Mesendoderm (in vitro differentiated cells): ENCODE results near the gene PSMD5.

Experiments used
- DNase-seq: peaks from one replicate; pipeline ENCODE4 v3.0.0; 2013
- H2AK5ac ChIP-seq: 2 replicates; pipeline ENCODE4 v1.6.1; 2013; ENCODE audit warnings: low read length, inconsistent platforms
- H2BK120ac ChIP-seq: 2 replicates; pipeline ENCODE4 v1.6.1; 2013; ENCODE audit warnings: low read depth, mild to moderate bottlenecking, low read length, moderate library complexity, mixed read lengths
- H2BK15ac ChIP-seq: replicated peaks from 2 replicates; pipeline ENCODE4 v1.6.1; 2013; ENCODE audit warnings: low read depth, mild to moderate bottlenecking, moderate library complexity
- H2BK5ac ChIP-seq: 2 replicates; pipeline ENCODE4 v1.6.1; 2013; ENCODE audit warnings: low read length, inconsistent platforms
- H3K18ac ChIP-seq: 2 replicates; pipeline ENCODE4 v1.6.1; 2013; ENCODE audit warnings: mild to moderate bottlenecking, low read length, mixed read lengths
- H3K23ac ChIP-seq: one replicate; pipeline ENCODE4 v1.6.1; 2013; ENCODE audit warnings: low read length
- H3K27ac ChIP-seq: 2 replicates; pipeline ENCODE4 v1.5.1; 2013; ENCODE audit warnings: low read depth, mild to moderate bottlenecking, inconsistent platforms, low read length, moderate library complexity
- H3K27me3 ChIP-seq: 2 replicates; pipeline ENCODE4 v1.6.1; 2013; ENCODE audit warnings: low read length, control low read depth, mild to moderate bottlenecking, inconsistent platforms; ENCODE audit not compliant: insufficient read depth, poor library complexity
- H3K36me3 ChIP-seq: 2 replicates; pipeline ENCODE4 v1.6.1; 2013; ENCODE audit warnings: low read length, inconsistent platforms; ENCODE audit not compliant: control insufficient read depth, insufficient read depth
- H3K4ac ChIP-seq: one replicate; pipeline ENCODE4 v1.6.1; 2013; ENCODE audit warnings: low read depth, mild to moderate bottlenecking, low read length, moderate library complexity
- H3K4me1 ChIP-seq: 2 replicates; pipeline ENCODE4 v1.6.1; 2013; ENCODE audit warnings: low read depth, low read length, inconsistent platforms; ENCODE audit not compliant: control insufficient read depth
- H3K4me2 ChIP-seq: 2 replicates; pipeline ENCODE4 v1.6.1; 2013; ENCODE audit warnings: low read length
- H3K4me3 ChIP-seq: 2 replicates; pipeline ENCODE4 v1.5.1; 2013; ENCODE audit warnings: mild to moderate bottlenecking, low read length
- H3K56ac ChIP-seq: one replicate; pipeline ENCODE4 v1.6.1; 2013; ENCODE audit warnings: low read length
- H3K79me1 ChIP-seq: 2 replicates; pipeline ENCODE4 v1.6.1; 2013; ENCODE audit warnings: low read length, inconsistent platforms
- H3K79me2 ChIP-seq: 2 replicates; pipeline ENCODE4 v1.6.1; 2013; ENCODE audit warnings: mild to moderate bottlenecking, low read length; ENCODE audit not compliant: control insufficient read depth, insufficient read depth
- H3K9ac ChIP-seq: 2 replicates; pipeline ENCODE4 v1.6.1; 2013; ENCODE audit warnings: low read length, inconsistent platforms
- H4K5ac ChIP-seq: one replicate; pipeline ENCODE4 v1.6.1; 2013; ENCODE audit warnings: low read length
- H4K8ac ChIP-seq: one replicate; pipeline ENCODE4 v1.6.1; 2013; ENCODE audit warnings: low read depth, mild to moderate bottlenecking, control low read depth, low read length, moderate library complexity
- WGBS: extraction: QIAGEN DNeasy Blood & Tissue Kit; methylation state at CpG from one replicate; pipeline ENCODE4 v1.1.7; 2013; ENCODE audit warnings: low lambda C conversion rate, missing lambda C conversion rate; ENCODE audit not compliant: insufficient coverage; ENCODE audit errors: extremely low coverage; 5-methylcytosine and 5-hydroxymethylcytosine counted together

Gene PSMD5

GRCh38 chr9:120889606-120890271, 47.0 kb upstream of the PSMD5 start:
- no peak overlapping the region for H4K8ac ChIP-seq
- H2BK15ac ChIP-seq, result no peak overlapping the region
- H2BK5ac ChIP-seq, result no peak overlapping the region
- H3K18ac ChIP-seq, result no peak overlapping the region
- H3K9ac ChIP-seq, result no peak overlapping the region
- H3K4me1 ChIP-seq, result no peaks in the 10 kb centered on the region
- DNase-seq, result no peak
- H3K4me3 ChIP-seq, result no peak overlapping the region
- H3K4me2 ChIP-seq, result no peak overlapping the region
- H3K56ac ChIP-seq, result no peak overlapping the region
- no peaks in the 10 kb centered on the region for H3K79me1 ChIP-seq
- H4K5ac ChIP-seq, result no peak overlapping the region
- H2AK5ac ChIP-seq, result no peak overlapping the region
- H3K36me3 ChIP-seq, result no peaks in the 10 kb centered on the region
- H3K4ac ChIP-seq, result no peak overlapping the region
- no peak overlapping the region for H3K27ac ChIP-seq
- no peak overlapping the region for H3K23ac ChIP-seq
- no peaks in the 10 kb centered on the region for H3K79me2 ChIP-seq
- H3K27me3 ChIP-seq, result no peaks in the 10 kb centered on the region
- no CpG with 5 or more reads among the region's 1 CpG for WGBS
- H2BK120ac ChIP-seq, result no peak overlapping the region

GRCh38 chr9:120888626-120889025, 45.9 kb upstream of the PSMD5 start:
- no peaks in the 10 kb centered on the region for H3K27me3 ChIP-seq
- H4K5ac ChIP-seq, result no peak overlapping the region
- H3K4ac ChIP-seq, result no peak overlapping the region
- H3K79me2 ChIP-seq, result no peaks in the 10 kb centered on the region
- no peak overlapping the region for H2AK5ac ChIP-seq
- no peaks in the 10 kb centered on the region for H3K4me1 ChIP-seq
- DNase-seq, result no peak
- no peak overlapping the region for H3K18ac ChIP-seq
- no peak overlapping the region for H3K56ac ChIP-seq
- no peak overlapping the region for H3K4me2 ChIP-seq
- H2BK120ac ChIP-seq, result no peak overlapping the region
- H3K9ac ChIP-seq, result no peak overlapping the region
- H3K4me3 ChIP-seq, result no peak overlapping the region
- H4K8ac ChIP-seq, result no peak overlapping the region
- no peak overlapping the region for H2BK15ac ChIP-seq
- H3K36me3 ChIP-seq, result no peaks in the 10 kb centered on the region
- no peak overlapping the region for H3K23ac ChIP-seq
- no peaks in the 10 kb centered on the region for H3K79me1 ChIP-seq
- H3K27ac ChIP-seq, result no peak overlapping the region
- H2BK5ac ChIP-seq, result no peak overlapping the region

- H3K4me2 ChIP-seq, result no peak overlapping the region
- H3K27me3 ChIP-seq, result no peaks in the 10 kb centered on the region
- H2BK120ac ChIP-seq, result no peak overlapping the region
- no peak for DNase-seq
- H3K4me3 ChIP-seq, result no peak overlapping the region
- H3K27ac ChIP-seq, result no peak overlapping the region
- no peaks in the 10 kb centered on the region for H3K36me3 ChIP-seq
- no peak overlapping the region for H4K8ac ChIP-seq
- H3K23ac ChIP-seq, result no peak overlapping the region
- no peak overlapping the region for H2BK5ac ChIP-seq
- no peaks in the 10 kb centered on the region for H3K79me2 ChIP-seq
- no peak overlapping the region for H3K4ac ChIP-seq
- H3K18ac ChIP-seq, result no peak overlapping the region
- H3K56ac ChIP-seq, result no peak overlapping the region
- no peaks in the 10 kb centered on the region for H3K4me1 ChIP-seq
- H3K9ac ChIP-seq, result no peak overlapping the region
- H2BK15ac ChIP-seq, result no peak overlapping the region
- H2AK5ac ChIP-seq, result no peak overlapping the region
- no peaks in the 10 kb centered on the region for H3K79me1 ChIP-seq
- no CpG with 5 or more reads among the region's 8 CpGs for WGBS
- H4K5ac ChIP-seq, result no peak overlapping the region
These were observed 43.8 kb upstream of the PSMD5 start for GRCh38 chr9:120886490-120886967.

GRCh38 chr9:120885958-120886357, 43.2 kb upstream of the PSMD5 start:
- Histone ChIP-seq H3K56ac (no peak overlapping the region), H3K79me2 (no peaks in the 10 kb centered on the region), H3K4ac (no peak overlapping the region), H3K36me3 (no peaks in the 10 kb centered on the region), H3K4me1 (no peaks in the 10 kb centered on the region), H3K23ac (no peak overlapping the region), H3K27ac (no peak overlapping the region), H2BK15ac (no peak overlapping the region), H4K5ac (no peak overlapping the region), H4K8ac (no peak overlapping the region), H3K9ac (no peak overlapping the region), H2BK5ac (no peak overlapping the region), H3K18ac (no peak overlapping the region), H3K4me2 (no peak overlapping the region), H2AK5ac (no peak overlapping the region), H2BK120ac (no peak overlapping the region), H3K79me1 (no peaks in the 10 kb centered on the region), H3K27me3 (no peaks in the 10 kb centered on the region), H3K4me3 (no peak overlapping the region)
- no CpG with 5 or more reads among the region's 5 CpGs for WGBS
- DNase-seq, result no peak

DNA sequence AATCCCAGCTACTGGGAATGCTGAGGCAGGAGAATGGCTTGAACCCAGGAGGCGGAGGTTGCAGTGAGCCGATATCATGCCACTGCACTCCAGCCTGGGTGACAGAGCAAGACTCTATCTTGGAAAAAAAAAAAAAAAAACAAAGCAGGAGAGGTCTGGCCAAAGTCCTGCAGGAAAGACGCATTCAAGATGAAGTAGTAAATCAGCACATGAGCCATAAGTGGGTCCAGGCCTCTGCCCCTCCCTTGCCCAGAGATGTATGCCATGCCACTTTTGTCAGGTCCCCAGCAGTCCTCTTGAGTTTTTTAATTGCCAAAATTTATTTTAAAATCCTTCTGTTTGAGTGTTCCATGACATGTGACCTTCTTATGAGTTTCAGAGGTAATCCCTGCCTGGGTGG, 42.7 kb upstream of the PSMD5 start:
- Histone ChIP-seq H2BK5ac (no peak overlapping the region), H4K8ac (no peak overlapping the region), H3K27ac (no peak overlapping the region), H3K4me2 (no peak overlapping the region), H2BK120ac (no peak overlapping the region), H3K27me3 (no peaks in the 10 kb centered on the region), H3K18ac (no peak overlapping the region), H3K56ac (no peak overlapping the region), H3K79me2 (no peaks in the 10 kb centered on the region), H3K4me3 (no peak overlapping the region), H3K9ac (no peak overlapping the region), H3K4ac (no peak overlapping the region), H2BK15ac (no peak overlapping the region), H2AK5ac (no peak overlapping the region), H4K5ac (no peak overlapping the region), H3K36me3 (no peaks in the 10 kb centered on the region), H3K23ac (no peak overlapping the region), H3K79me1 (no peaks in the 10 kb centered on the region), H3K4me1 (no peaks in the 10 kb centered on the region)
- WGBS, result no CpG with 5 or more reads among the region's 3 CpGs
- no peak for DNase-seq

- Histone ChIP-seq H3K4me1 (no peaks in the 10 kb centered on the region), H3K56ac (no peak overlapping the region), H2AK5ac (no peak overlapping the region), H3K4me3 (no peak overlapping the region), H3K79me1 (no peaks in the 10 kb centered on the region), H3K23ac (no peak overlapping the region), H3K9ac (no peak overlapping the region), H2BK5ac (no peak overlapping the region), H4K8ac (no peak overlapping the region), H3K27ac (no peak overlapping the region), H3K79me2 (no peaks in the 10 kb centered on the region), H2BK120ac (no peak overlapping the region), H4K5ac (no peak overlapping the region), H3K27me3 (no peaks in the 10 kb centered on the region), H3K4me2 (no peak overlapping the region), H3K18ac (no peak overlapping the region), H3K36me3 (no peaks in the 10 kb centered on the region), H3K4ac (no peak overlapping the region), H2BK15ac (no peak overlapping the region)
- DNase-seq, result no peak
- WGBS, result no CpG with 5 or more reads among the region's 3 CpGs
These were observed 40.9 kb upstream of the PSMD5 start for GRCh38 chr9:120883608-120883996.
